Gastrocnemius medialis (tissue), 4 donors: Measurements from ENCODE around the gene EOLA1.

ENCODE experiments used
- CTCF ChIP-seq, 5 experiments: fragments of 450-650 bp in 3 of 5; fragments of 200-600 bp in 2 of 5; sonication (generic) in 2 of 5; IDR thresholded peaks in 4 of 5; conservative IDR thresholded peaks in 1 of 5; 1 replicate in 4 of 5; 2 replicates in 1 of 5; pipeline ENCODE4 v1.5.1; 2016 to 2019; ENCODE audit warnings: antibody characterized with exemption in 5 of 5, mild to moderate bottlenecking in 3 of 5, moderate library complexity in 3 of 5
- POLR2A ChIP-seq, 2 donors: fragments of 450-650 bp; IDR thresholded peaks; one replicate each; pipeline ENCODE4 v1.6.1; 2017; ENCODE audit warnings: antibody characterized with exemption in 2 of 2, mild to moderate bottlenecking in 2 of 2, moderate library complexity in 2 of 2

- TF ChIP-seq CTCF (IDR thresholded peaks at IDR 0.05 in 4 of 5, conservative IDR thresholded peaks at IDR 0.05 in 1 of 5) = no peak
- TF ChIP-seq POLR2A (IDR thresholded peaks at IDR 0.05) = no peak
Observed at GRCh38 chrX:149491812-149492211, 49.0 kb upstream of the EOLA1 start.
